ENCODE results near the gene G6PC1. TPM values are rescaled to one million over a fixed set of nuclear protein-coding genes. Genes with fewer than 3 reads are reported as not detected.
"Not testable (repeated sequence)": the region's sequence is repeated elsewhere in the genome, so short reads cannot be mapped to it uniquely, and the experiment has no call there.

Gene G6PC1
- total RNA-seq, 1 donor from 2014 or later = 1.5 TPM

DNA sequence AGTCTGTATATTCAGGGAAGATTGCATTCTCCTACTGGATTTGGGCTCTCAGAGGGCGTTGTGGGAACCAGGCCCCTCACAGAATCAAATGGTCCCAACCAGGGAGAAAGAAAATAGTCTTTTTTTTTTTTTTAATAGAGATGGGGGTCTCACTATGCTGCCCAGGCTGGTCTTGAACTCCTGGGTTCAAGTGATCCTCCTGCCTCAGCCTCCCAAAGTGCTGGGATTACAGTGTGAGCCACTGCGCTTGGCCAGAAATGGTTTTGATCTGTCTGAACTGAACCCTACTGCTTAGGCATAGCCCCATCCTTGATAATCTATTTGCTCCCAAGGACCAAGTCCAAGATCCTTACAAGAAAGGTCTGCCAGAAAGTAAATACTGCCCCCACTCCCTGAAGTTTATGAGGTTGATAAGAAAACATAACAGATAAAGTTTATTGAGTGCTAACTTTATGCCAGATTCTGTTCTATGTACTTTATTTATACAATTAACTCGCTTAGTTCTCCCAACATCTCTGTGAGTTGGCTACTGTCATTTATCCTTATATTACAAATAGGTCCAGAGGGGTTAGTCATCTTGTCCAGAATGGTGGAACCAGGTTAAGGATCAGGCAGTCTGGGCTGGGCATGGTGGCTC, 13.5 kb downstream of the G6PC1 start:
- H3K9me3 Mint-ChIP-seq = no peaks in the 10 kb centered on the region
- DNase-seq (ENCODE audit: extremely low spot score, unreplicated experiment) = no peak
- peaks cover 24% of the 10 kb centered on the region for H3K27me3 Mint-ChIP-seq
- no peaks in the 10 kb centered on the region for H3K36me3 Mint-ChIP-seq
- TF ChIP-seq, protein P1, sequence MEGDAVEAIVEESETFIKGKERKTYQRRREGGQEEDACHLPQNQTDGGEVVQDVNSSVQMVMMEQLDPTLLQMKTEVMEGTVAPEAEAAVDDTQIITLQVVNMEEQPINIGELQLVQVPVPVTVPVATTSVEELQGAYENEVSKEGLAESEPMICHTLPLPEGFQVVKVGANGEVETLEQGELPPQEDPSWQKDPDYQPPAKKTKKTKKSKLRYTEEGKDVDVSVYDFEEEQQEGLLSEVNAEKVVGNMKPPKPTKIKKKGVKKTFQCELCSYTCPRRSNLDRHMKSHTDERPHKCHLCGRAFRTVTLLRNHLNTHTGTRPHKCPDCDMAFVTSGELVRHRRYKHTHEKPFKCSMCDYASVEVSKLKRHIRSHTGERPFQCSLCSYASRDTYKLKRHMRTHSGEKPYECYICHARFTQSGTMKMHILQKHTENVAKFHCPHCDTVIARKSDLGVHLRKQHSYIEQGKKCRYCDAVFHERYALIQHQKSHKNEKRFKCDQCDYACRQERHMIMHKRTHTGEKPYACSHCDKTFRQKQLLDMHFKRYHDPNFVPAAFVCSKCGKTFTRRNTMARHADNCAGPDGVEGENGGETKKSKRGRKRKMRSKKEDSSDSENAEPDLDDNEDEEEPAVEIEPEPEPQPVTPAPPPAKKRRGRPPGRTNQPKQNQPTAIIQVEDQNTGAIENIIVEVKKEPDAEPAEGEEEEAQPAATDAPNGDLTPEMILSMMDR (conservative IDR thresholded peaks at IDR 0.05) = no peak
- H3K27ac Mint-ChIP-seq = no peak overlapping the region
- no peak overlapping the region for H3K4me3 Mint-ChIP-seq
- peaks cover 5% of the 10 kb centered on the region for H3K4me1 Mint-ChIP-seq (ENCODE audit: unreplicated experiment)

- H3K9me3 Mint-ChIP-seq; H3K27ac Mint-ChIP-seq; DNase-seq (ENCODE audit: extremely low spot score, unreplicated experiment); H3K4me3 Mint-ChIP-seq; H3K36me3 Mint-ChIP-seq: not testable (repeated sequence)
- H3K27me3 Mint-ChIP-seq = peaks cover 17% of the 10 kb centered on the region
- peaks cover 15% of the 10 kb centered on the region for H3K4me1 Mint-ChIP-seq (ENCODE audit: unreplicated experiment)
Observed at GRCh38 chr17:42915288-42915687, 14.7 kb downstream of the G6PC1 start.

- not testable (repeated sequence) for H3K4me3 Mint-ChIP-seq; H3K27ac Mint-ChIP-seq; H3K9me3 Mint-ChIP-seq; H3K27me3 Mint-ChIP-seq; DNase-seq (ENCODE audit: extremely low spot score, unreplicated experiment); H3K36me3 Mint-ChIP-seq
- peaks cover 15% of the 10 kb centered on the region for H3K4me1 Mint-ChIP-seq (ENCODE audit: unreplicated experiment)
Observed at GRCh38 chr17:42916388-42917235, 16.0 kb downstream of the G6PC1 start.

DNA sequence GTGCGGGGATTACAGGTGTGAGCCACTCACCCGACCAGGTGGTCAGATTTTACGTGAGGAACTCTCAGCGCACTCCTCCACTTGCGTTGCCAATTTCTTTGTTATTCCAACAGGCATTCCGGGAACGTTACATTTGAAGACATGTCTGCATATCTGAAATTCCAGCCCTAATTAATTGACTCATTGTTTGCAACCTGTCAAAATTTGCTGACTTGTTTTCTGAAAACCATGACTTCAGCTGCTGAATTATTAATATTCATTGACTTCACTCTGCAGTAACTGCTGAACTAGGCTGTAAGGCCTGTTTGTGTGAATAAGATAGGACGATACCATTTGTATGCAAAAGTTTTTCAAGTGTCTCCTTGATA, 16.6 kb downstream of the G6PC1 start:
- H3K27ac Mint-ChIP-seq = no peak overlapping the region
- H3K4me1 Mint-ChIP-seq (ENCODE audit: unreplicated experiment) = peaks cover 20% of the 10 kb centered on the region
- peaks cover 2% of the 10 kb centered on the region for H3K27me3 Mint-ChIP-seq
- no peaks in the 10 kb centered on the region for H3K9me3 Mint-ChIP-seq
- H3K4me3 Mint-ChIP-seq = no peak overlapping the region
- no peak for DNase-seq (ENCODE audit: extremely low spot score, unreplicated experiment)
- TF ChIP-seq, protein P1 (conservative IDR thresholded peaks at IDR 0.05) = no peak
- no peaks in the 10 kb centered on the region for H3K36me3 Mint-ChIP-seq

DNA sequence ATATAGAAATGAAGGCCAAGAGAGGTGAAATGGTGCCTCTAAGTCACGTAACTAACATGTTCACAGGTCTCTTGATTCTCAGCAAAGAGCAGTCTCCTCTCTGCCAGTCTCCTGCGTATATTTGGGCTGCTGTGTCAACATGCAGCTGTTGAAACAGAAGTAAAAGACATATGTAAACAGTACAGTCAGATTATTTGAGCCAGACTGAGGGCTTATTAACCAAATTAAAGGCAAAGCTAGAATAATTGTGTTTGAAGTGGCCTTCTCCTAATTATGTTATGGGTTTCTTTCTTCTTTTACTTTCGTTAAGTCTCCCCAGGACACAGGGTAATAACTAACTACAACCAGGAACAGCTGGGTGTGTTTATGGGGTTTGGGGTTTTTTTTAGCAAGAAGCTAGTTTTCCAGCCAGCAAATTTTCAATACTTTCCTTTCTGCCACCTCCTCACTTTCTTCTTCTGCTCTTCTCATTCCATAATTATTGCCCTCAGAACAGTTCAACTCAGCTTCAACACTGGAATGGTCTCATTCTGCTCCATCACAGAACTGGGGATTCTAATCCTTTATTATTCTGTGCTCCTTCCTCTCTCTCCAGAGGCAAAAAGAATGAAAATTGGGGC, 18.4 kb downstream of the G6PC1 start:
- no peak for DNase-seq (ENCODE audit: extremely low spot score, unreplicated experiment)
- Mint-ChIP-seq H3K27ac (peak overlapping the region; percentile 6), H3K4me3 (no peak overlapping the region), H3K27me3 (no peaks in the 10 kb centered on the region), H3K36me3 (no peaks in the 10 kb centered on the region), H3K4me1 (ENCODE audit: unreplicated experiment) (peaks cover 20% of the 10 kb centered on the region), H3K9me3 (no peaks in the 10 kb centered on the region)
- TF ChIP-seq, protein P1 (conservative IDR thresholded peaks at IDR 0.05) = no peak

GRCh38 chr17:42919522-42920077, 19.0 kb downstream of the G6PC1 start:
- H3K4me3 Mint-ChIP-seq; H3K36me3 Mint-ChIP-seq; H3K9me3 Mint-ChIP-seq; H3K27me3 Mint-ChIP-seq; DNase-seq (ENCODE audit: extremely low spot score, unreplicated experiment): not testable (repeated sequence)
- H3K4me1 Mint-ChIP-seq (ENCODE audit: unreplicated experiment) = peaks cover 20% of the 10 kb centered on the region
- peak overlapping the region; percentile 6 for H3K27ac Mint-ChIP-seq

Data from type B pancreatic cell (in vitro differentiated cells).